ENCODE results near the gene HIVEP1.

HIVEP1 gene

DNA sequence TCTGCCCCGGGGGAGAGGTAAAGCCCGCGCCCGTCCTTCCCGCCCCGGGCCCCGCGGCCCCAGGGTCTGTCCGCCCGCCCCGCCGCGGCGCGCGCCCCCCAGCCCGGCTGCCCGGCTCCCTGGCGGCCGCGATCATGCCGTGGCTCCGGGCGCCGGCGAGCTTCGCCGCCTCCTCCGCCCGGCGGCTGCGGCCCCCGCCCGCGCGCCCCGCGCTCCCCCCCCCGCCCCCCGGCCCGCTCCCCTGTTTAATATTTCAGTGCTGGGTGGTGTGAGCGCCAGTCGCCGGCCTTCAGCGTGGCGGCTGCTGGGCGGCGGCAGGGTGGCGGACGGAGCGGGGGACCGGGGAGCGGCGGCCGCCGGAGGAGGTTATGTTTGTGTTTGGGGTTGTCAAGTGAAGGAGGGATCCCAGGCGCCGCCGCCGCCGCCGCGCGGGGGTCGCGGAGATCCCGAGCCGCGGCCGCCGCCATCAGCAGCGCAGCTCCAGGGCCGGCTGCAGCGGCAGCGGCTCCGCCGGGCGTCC, at the start of gene HIVEP1:
TSS of gene HIVEP1 (plus strand) at position 275 of the 520 bp plus-strand sequence. CDS start 3,317 bp downstream, outside the sequence.
- no peak for DNase-seq

GRCh38 chr6:11963756-11964500, 48.2 kb upstream of the HIVEP1 start:
- DNase-seq: no peak

DNA sequence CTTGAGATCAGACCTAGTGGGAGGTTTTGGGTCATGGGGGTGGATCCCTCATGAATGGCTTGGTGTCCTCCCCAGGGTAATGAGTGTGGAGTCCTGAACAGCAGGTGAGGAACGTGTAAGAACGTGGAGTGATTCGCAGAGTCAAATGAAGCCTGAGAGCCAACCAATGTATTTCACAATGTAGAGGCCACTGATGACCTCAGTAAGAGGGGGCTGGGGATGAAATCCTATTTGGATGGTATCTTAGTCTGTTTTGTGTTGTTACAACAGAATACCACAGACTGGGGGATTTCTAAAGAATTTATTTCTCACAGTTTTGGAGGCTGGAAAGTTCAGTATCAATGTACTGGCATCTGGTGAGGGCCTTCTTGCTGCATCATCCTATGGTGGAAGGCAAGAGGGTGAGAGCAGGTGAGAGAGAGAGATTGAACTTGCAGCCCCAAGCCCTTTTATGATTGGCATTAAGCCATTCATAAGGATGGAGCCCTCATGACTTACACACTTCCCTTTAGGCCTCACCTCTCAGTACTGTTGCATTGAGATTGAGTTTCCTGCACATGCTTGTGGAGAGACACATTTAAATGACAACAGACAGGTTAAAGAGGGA, 47.3 kb upstream of the HIVEP1 start:
- no peak for DNase-seq

GRCh38 chr6:11965499-11965898, 46.6 kb upstream of the HIVEP1 start:
- DNase-seq: no peak

GRCh38 chr6:11968241-11968806, 43.8 kb upstream of the HIVEP1 start:
- no peak for DNase-seq

DNA sequence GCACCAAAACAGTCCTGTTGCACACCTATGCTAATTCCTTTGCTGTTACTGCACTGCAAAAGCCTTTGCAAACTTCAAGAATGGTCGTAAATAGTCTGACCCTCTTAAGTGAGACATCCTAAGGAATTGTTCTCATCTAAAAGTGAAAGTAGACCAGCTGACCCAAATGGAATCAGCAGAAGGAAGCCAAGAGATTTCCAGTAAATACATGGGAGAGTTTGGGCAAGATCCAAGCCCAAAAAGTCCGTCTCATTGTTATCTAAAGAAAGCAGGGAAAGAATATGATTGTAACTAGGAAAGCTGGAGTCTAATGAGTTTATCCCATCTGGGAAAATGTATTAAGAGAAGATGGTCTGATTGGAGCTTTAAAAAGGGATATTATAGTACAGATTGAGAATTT, 43.0 kb upstream of the HIVEP1 start:
- DNase-seq: no peak

DNA sequence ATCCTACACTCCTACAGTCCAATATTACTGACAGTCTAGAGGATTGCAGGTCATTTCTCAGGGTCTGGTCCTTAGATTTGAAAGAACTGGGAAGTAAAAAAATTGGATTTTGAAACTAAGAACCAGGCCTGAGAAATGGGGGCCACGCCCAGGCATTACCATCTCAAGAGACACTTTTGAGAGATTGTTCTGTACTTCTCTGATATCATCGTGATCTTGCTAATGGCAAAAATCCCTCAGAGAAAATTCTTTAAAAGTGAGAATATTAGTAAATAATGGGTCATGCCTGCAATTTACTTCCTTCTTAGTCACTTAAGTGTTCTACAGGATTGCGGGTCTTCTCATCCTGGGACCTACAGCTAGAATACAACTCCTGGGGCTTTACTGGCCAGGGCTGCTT, 42.0 kb upstream of the HIVEP1 start:
- DNase-seq: no peak

DNA sequence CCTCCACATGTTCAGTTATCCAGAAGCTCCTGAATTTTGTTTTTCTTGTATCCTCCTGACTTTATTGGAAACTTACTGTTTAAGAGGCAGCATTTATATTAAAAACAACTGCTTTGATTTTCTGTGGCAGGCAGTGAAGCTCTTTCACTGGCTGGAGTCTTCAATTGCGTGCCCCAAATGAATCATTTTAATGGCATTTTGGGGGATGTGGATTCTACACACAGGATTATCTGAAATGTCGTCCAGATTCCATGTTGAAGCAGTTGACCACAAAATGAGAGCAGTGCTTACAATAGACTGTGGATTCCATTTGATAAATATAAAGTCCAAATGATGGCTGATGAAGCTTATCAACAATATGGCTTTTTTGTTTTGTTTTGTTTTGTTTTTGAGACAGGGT, 41.0 kb upstream of the HIVEP1 start:
- no peak for DNase-seq

- DNase-seq: no peak
Measured at GRCh38 chr6:11972270-11972669, 39.8 kb upstream of the HIVEP1 start.

DNA sequence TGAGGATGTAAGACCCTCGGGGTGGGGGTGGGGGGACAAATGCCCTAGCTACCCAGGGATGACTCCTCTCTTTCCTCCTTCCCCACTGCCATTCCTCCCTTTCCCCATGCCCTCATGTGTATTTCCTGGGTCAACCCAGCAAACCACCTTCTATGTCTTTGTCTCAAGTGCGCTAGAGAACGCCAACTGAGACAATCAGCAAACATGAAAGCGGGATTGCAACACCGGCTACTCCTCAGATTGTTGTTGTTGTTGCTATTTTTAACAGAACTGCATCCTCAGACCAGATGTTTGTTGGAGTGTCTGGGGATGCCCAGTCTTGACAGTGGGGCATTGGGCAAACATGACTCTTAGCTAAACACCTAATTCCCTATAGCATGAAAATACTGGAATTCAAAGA, 39.3 kb upstream of the HIVEP1 start:
- no peak for DNase-seq

- DNase-seq: no peak
Measured at GRCh38 chr6:11973238-11973637, 38.9 kb upstream of the HIVEP1 start.

- DNase-seq: no peak
Measured at GRCh38 chr6:11974089-11974488, 38.0 kb upstream of the HIVEP1 start.

DNA sequence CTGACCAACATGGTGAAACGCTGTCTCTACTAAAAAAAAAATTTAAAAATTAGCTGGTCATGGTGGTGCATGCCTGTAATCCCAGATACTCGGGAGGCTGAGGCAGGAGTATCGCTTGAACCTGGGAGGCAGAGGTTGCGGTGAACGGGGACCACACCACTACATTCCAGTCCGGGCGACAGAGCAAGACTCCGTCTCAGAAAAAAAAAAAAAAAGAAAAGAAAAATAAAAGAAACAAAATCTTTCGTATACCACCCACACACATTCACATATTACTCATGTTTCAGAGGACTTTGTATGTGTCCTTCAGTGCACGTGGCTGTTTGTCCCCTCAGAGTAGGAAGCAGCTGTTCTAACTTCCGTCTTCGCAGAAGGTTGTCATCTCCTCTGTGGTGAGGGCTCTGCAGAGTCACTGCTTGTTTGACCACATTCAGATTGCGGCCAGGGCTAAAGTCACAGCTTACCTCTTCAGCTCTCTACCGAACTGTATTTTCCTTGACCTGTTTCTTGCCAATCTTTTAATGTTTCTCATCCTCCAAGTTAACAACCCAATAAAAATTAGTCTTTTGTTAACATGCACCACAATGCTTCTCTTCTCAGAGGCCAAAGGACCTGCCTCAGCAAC, 36.6 kb upstream of the HIVEP1 start:
- no peak for DNase-seq

DNA sequence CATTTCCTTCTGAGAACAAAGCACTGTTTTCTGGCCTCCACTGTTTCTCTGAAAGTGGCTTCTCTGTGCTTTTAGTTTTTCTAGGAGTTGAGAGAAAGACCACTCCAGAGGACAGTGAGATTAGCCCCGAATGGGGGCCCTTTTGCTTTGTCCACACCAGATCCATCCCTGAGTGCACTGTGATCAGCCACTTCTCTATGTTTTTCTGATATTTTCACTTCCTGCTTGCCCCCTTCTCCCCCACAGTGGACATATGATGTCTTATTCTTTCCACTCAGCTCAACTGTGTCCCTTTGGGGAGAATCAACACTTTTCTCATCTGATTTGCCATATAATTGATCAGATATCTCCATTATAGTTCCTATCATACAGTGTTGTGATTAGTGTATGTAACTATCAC, 35.6 kb upstream of the HIVEP1 start:
- no peak for DNase-seq

- DNase-seq: no peak
Measured at GRCh38 chr6:11977193-11977592, 34.9 kb upstream of the HIVEP1 start.

DNA sequence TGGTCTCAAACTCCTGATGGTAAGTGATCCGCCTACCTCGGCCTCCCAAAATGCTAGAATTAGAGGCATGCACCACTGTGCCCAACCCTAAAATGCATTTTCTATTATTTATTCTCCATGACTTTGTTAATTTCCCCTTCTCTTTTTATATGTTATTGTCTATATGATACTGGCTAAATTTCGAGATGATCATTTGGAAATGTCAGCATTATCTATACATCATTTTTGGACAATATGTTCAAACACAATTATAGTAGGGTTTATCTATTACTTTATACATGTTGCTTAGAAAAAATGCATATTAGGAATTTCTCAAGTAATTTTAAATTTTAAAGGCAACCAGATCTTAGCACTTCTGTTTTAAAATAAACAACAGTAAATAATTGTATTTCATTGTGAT, 34.4 kb upstream of the HIVEP1 start:
- no peak for DNase-seq

DNA sequence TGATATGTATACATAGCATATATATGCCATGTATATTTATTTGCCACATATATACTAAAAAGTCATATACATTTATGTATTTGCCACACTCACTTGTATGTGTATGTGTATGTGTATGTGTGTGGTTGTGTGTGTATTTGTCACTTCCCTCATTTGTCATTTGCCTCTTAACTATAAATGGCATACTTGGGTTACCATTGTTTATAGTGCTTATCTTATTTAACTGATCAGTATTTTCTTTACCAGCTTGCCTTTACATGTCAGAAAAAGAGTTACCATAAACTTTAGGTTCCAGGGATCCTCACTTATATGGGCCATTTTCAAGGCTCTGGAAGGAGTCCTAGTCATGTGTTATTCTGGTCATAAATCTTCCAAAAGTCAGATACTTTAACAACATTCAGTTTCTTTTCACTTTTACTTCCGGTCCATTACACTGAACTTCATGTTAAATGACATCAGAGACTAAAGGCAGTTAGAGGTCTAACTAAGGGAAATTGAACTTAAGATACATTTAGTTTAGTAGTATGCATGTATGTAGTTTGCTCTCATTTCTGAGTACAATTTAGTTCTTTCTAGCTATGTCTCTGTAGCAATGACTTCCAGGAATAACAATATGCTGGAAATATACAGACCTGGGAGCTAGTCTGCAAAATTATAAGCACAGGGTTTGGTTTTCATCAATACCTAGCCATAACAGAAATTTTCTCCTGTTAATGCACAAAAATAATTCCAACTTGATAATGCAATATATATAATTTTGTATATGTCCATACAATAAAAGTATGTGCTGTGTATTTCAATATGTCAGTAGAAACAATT, 33.7 kb upstream of the HIVEP1 start:
- no peak for DNase-seq

- no peak for DNase-seq
Measured at GRCh38 chr6:11979866-11980265, 32.2 kb upstream of the HIVEP1 start.

DNA sequence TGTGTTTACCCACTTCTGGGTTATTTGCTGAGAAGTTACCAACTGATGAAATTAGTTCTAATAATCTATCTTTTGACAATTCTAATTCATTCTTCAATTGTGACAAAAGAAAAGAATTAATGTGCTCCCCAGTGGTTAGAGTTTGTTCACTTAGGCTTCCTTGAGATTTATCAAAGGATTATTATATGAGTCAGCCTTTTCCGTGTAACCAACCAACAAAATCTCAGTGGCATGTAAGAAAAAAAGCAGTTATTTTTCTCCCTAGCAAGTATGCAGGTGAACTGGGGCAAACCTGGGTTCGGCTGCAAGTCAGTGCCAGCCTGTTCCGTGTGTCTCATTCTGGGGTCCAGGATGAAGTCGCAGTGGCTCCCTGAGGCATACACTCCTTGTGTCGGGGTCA, 28.8 kb upstream of the HIVEP1 start:
- DNase-seq: no peak

DNA sequence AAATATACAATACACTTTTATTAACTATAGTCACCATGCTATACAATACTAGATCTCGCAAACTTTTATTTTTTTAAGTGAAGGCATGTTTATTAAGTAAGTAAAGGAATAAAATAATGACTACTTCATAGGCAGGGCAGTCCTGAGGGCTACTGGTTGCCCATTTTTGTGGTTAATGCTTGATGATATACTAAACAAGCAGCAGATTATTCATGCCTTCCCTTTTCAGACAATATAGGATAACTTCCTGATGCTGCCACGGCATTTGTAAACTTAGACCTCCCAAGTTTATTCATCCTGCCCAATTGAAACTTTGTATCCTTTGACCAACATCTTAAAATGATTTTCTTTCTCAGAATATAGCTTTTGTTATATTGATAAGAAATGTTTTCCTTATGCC, 24.7 kb upstream of the HIVEP1 start:
- no peak for DNase-seq

GRCh38 chr6:11989386-11989785, 22.7 kb upstream of the HIVEP1 start:
- DNase-seq: no peak

DNA sequence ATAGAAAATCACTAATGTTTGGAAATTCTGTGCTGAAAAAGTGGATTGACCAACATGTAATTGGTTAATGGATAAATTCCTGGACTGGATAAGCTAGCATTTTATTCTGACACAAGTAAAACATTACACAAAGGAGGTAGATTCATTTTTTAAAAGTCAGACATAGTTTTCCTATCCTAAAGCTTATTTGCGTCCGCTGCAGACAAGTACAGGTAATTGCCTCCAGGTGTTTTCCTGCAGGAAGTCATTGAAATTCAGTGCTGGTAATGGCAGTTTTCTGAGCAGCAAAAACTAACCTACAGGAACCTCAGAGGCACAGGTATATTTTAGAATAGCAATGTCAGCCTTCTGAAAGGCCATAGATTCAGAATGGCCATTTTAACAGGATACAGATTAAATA, 20.0 kb upstream of the HIVEP1 start:
- no peak for DNase-seq

All from cortex of kidney (tissue), 1 donor.